AG04450 (cell line): ENCODE results near the gene DUS4L. TPM values are rescaled to one million over a fixed set of nuclear protein-coding genes. Genes with fewer than 3 reads are reported as not detected.

Experiments
- CTCF ChIA-PET: fragments of 300-600, 350-600 bp; formaldehyde crosslinking; extraction: SDS; loops from one replicate; lab custom pipeline; 2022; ENCODE audit warnings: antibody characterized with exemption, inconsistent platforms; lab: Charles Lee
- POLR2A ChIA-PET: fragments of 350-600 bp; formaldehyde crosslinking; extraction: SDS; loops from one replicate; lab custom pipeline; 2021; ENCODE audit warnings: antibody characterized with exemption, inconsistent platforms; lab: Yijun Ruan, JAX
- DNase-seq: peaks from one replicate; pipeline ENCODE4 v3.0.0-alpha.2; 2011; ENCODE audit warnings: low read depth, low spot score
- H3K27ac ChIP-seq: one replicate; pipeline ENCODE4 v1.5.1; 2012; ENCODE audit warnings: low read depth, low read length, control low read depth
- H3K27me3 ChIP-seq: one replicate; pipeline ENCODE4 v1.6.0; 2012; ENCODE audit warnings: low read length; ENCODE audit not compliant: control insufficient read depth, insufficient read depth
- H3K4me3 ChIP-seq: 2 replicates; pipeline ENCODE4 v1.5.1; 2011; ENCODE audit warnings: mild to moderate bottlenecking, low read depth, low read length, control low read depth
- H3K9me3 ChIP-seq: 2 replicates; pipeline ENCODE4 v1.5.1; 2012; ENCODE audit warnings: low read length; ENCODE audit not compliant: control insufficient read depth, insufficient read depth
- CTCF ChIP-seq: IDR thresholded peaks from 2 replicates; pipeline ENCODE4 v1.5.1; 2011; ENCODE audit warnings: low read depth, low read length, control low read depth, inconsistent platforms
- polyA plus RNA-seq: library from polyadenylated mRNA; depleted of rRNA; stranded (reverse); fragments of >200 nt; gene quantifications from 2 replicates; pipeline ENCODE4 v1.2.3, GENCODE V29; 2011

The DUS4L gene
- polyA plus RNA-seq, 1 experiment = 6.0 TPM

- no peak overlapping the region for H3K27ac ChIP-seq
- POLR2A ChIA-PET = interaction anchor here (1.7 kb wide), 1 partner anchor 19 kb away, joined by 6 read pairs; the partner anchor contains the start of genes COG5 and DUS4L
- no peak for TF ChIP-seq CTCF
- H3K27me3 ChIP-seq = no peaks in the 10 kb centered on the region
- H3K4me3 ChIP-seq = no peak overlapping the region
- H3K9me3 ChIP-seq = no peaks in the 10 kb centered on the region
- CTCF ChIA-PET = no interaction called here
- DNase-seq = no peak
These were observed 19.1 kb downstream of the DUS4L start for GRCh38 chr7:107582875-107583274.

- CTCF ChIA-PET = no interaction called here
- no peak overlapping the region for H3K4me3 ChIP-seq
- POLR2A ChIA-PET = no interaction called here
- H3K9me3 ChIP-seq = no peaks in the 10 kb centered on the region
- TF ChIP-seq CTCF = no peak
- no peak for DNase-seq
- H3K27ac ChIP-seq = no peak overlapping the region
- H3K27me3 ChIP-seq = no peaks in the 10 kb centered on the region
These were observed 20.9 kb downstream of the DUS4L start for GRCh38 chr7:107584716-107585115.

GRCh38 chr7:107588529-107589130, 24.9 kb downstream of the DUS4L start:
- Histone ChIP-seq H3K27ac (no peak overlapping the region), H3K9me3 (no peaks in the 10 kb centered on the region), H3K27me3 (no peaks in the 10 kb centered on the region), H3K4me3 (no peak overlapping the region)
- TF ChIP-seq CTCF = no peak
- CTCF ChIA-PET = no interaction called here
- POLR2A ChIA-PET = no interaction called here
- DNase-seq = no peak

- H3K27ac ChIP-seq = no peak overlapping the region
- no peaks in the 10 kb centered on the region for H3K27me3 ChIP-seq
- ChIA-PET POLR2A (no interaction called here), CTCF (interaction anchor here (0.5 kb wide), 1 partner anchor 261 kb away, joined by 4 read pairs; no protein-coding TSS in a partner anchor)
- no peak for DNase-seq
- no peak overlapping the region for H3K4me3 ChIP-seq
- H3K9me3 ChIP-seq = no peaks in the 10 kb centered on the region
- no peak for TF ChIP-seq CTCF
These were observed 27.6 kb downstream of the DUS4L start for GRCh38 chr7:107591421-107591820.

GRCh38 chr7:107592361-107593024, 28.7 kb downstream of the DUS4L start:
- CTCF ChIA-PET = no interaction called here
- TF ChIP-seq CTCF = no peak
- POLR2A ChIA-PET = interaction anchor here (0.9 kb wide), 1 partner anchor 12 kb away, joined by 3 read pairs; the partner anchor contains the start of gene BCAP29
- Histone ChIP-seq H3K27me3 (no peaks in the 10 kb centered on the region), H3K9me3 (no peaks in the 10 kb centered on the region), H3K4me3 (no peak overlapping the region), H3K27ac (no peak overlapping the region)
- peak; percentile 63 for DNase-seq
